ENCODE measurements around the gene ARHGDIA. TPM values are rescaled to one million over a fixed set of nuclear protein-coding genes. Genes with fewer than 3 reads are reported as not detected.

Gene ARHGDIA
- total and polyA plus RNA-seq, 8 donors: 57.1 to 435 (median 151) TPM

- Histone ChIP-seq H3K27ac (no peak overlapping the region), H3K9me3 (no peaks in the 10 kb centered on the region), H3K36me3 (peaks cover 39 to 73% (median 65%) of the 10 kb centered on the region in 4 donors), H3K27me3 (peaks cover 0 to 25% (median 17%) of the 10 kb centered on the region in 3 donors), H3K4me1 (peaks cover 13 to 41% (median 29%) of the 10 kb centered on the region in 4 donors), H3K4me3 (no peak overlapping the region)
- TF ChIP-seq CTCF (IDR thresholded peaks at IDR 0.05) (no peak), EP300 (IDR thresholded peaks at IDR 0.05) (no peak), POLR2A (IDR thresholded peaks at IDR 0.05) (no peak), POLR2AphosphoS5 (IDR thresholded peaks at IDR 0.05) (no peak)
- WGBS, 5 donors: 89 to 93% (median 91%) methylated on average over 19 to 28 of the region's 28 CpGs
- intact Hi-C loops (cut with DNase I; ENCODE audit: low total_unique reads): no loop called here
- no peak for DNase-seq
Observed at GRCh38 chr17:81904600-81905423, 33.7 kb upstream of the ARHGDIA start.

GRCh38 chr17:81903896-81904599, 32.9 kb upstream of the ARHGDIA start:
- TF ChIP-seq POLR2AphosphoS5 (IDR thresholded peaks at IDR 0.05) (no peak), EP300 (IDR thresholded peaks at IDR 0.05) (no peak), POLR2A (IDR thresholded peaks at IDR 0.05) (no peak), CTCF (IDR thresholded peaks at IDR 0.05) (no peak)
- no peak for DNase-seq
- Histone ChIP-seq H3K27ac (no peak overlapping the region), H3K4me3 (no peak overlapping the region), H3K4me1 (peaks cover 13 to 33% (median 23%) of the 10 kb centered on the region in 4 donors), H3K27me3 (peaks cover 0 to 25% (median 17%) of the 10 kb centered on the region in 3 donors), H3K36me3 (peaks cover 39 to 76% (median 71%) of the 10 kb centered on the region in 4 donors), H3K9me3 (no peaks in the 10 kb centered on the region)
- 94 to 96% (median 95%) methylated on average over 20 to 24 of the region's 24 CpGs for WGBS, 5 donors
- intact Hi-C loops (cut with DNase I; ENCODE audit: low total_unique reads): no loop called here

DNA sequence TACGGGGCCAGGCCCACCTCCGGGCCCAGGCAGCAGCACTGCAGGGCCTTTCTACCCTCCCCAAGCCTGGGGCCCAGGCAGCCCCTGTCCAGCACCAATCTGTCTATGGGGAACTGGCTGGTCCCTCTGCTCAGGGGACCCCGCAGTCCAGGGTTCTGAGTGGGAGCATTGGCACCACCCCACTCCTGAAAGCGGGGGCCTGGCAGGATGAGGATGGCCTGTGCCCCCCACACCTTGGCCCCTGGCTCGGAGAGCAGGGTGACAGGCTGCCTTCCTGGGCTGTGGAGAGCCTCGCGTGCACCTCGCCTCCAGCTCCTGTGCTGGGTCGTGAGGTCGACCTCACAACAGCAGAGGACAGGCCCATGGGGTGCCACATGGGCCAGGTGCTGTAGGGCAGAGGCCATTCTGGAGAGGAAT, 32.3 kb upstream of the ARHGDIA start:
- intact Hi-C loops (cut with DNase I; ENCODE audit: low total_unique reads): no loop called here
- H3K27me3 ChIP-seq: peaks cover 0 to 25% (median 17%) of the 10 kb centered on the region in 3 donors
- no peak overlapping the region for H3K4me3 ChIP-seq
- H3K4me1 ChIP-seq: peaks cover 13 to 27% (median 20%) of the 10 kb centered on the region in 4 donors
- no peak overlapping the region for H3K27ac ChIP-seq
- no peaks in the 10 kb centered on the region for H3K9me3 ChIP-seq
- WGBS, 5 donors: 90 to 94% (median 91%) methylated on average over 5 to 10 of the region's 10 CpGs
- TF ChIP-seq POLR2AphosphoS5 (IDR thresholded peaks at IDR 0.05) (no peak), EP300 (IDR thresholded peaks at IDR 0.05) (no peak), CTCF (IDR thresholded peaks at IDR 0.05) (no peak), POLR2A (IDR thresholded peaks at IDR 0.05) (no peak)
- no peak for DNase-seq
- H3K36me3 ChIP-seq: peaks cover 40 to 76% (median 71%) of the 10 kb centered on the region in 4 donors

DNA sequence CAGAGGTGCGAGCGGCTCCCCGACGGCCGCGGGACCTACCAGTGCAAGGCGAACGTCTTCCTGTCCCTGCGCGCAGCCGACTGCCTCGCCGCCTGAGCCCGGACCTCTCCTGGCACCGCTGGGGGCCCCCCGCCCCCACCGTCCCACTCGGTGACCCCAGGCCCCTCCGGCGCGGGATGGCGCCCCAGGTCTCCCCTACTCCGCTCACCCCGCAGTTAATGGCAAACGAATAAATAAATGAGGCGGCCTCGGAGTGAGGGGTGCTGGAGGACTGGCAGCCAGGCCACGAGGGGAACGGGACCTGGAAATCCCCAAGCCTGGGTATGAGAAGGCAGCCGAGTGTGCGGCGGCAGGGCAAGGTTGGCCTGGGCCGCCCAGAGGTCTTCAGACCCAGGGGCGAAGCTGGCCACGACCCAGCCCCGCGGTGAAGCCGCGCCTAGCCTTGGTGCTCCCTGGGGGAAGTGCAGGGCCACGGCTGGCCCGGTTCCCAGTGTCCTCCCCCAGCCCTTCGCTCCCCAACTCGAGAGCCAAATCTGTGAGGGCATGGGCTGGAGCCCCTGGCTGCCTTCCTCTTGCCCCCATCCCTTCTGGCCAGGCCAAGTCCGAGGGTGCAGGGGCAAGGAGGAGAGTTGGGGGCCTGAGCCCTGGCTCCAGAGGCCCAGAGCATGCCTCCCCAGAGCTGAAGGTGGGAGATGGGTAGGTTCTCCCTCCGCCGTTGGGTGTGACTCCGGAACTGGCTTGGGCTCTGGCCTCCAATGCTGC, 31.7 kb upstream of the ARHGDIA start:
- no peak for TF ChIP-seq CTCF (IDR thresholded peaks at IDR 0.05)
- TF ChIP-seq POLR2A (IDR thresholded peaks at IDR 0.05): no peak
- no peak for TF ChIP-seq EP300 (IDR thresholded peaks at IDR 0.05)
- TF ChIP-seq POLR2AphosphoS5 (IDR thresholded peaks at IDR 0.05): no peak
- Histone ChIP-seq H3K4me1 (peaks cover 13 to 26% (median 19%) of the 10 kb centered on the region in 4 donors), H3K27me3 (peaks cover 0 to 25% (median 17%) of the 10 kb centered on the region in 3 donors), H3K4me3 (peak overlapping the region; percentile 39 to 49 (median 43)), H3K9me3 (no peaks in the 10 kb centered on the region), H3K36me3 (peaks cover 34 to 76% (median 71%) of the 10 kb centered on the region in 4 donors), H3K27ac (peak overlapping the region in 1 of 5 donors; percentile 1)
- intact Hi-C loops (cut with DNase I; ENCODE audit: low total_unique reads): no loop called here
- 23 to 55% (median 28%) methylated on average over 8 to 47 of the region's 47 CpGs for WGBS, 5 donors
- DNase-seq: no peak
